ENCODE measurements around the gene DPP3.

- TF ChIP-seq EP300 (IDR thresholded peaks at IDR 0.05; ENCODE audit: borderline replicate concordance) (0 out of 2 replicates have a peak, but pooled peaks have one; percentile 11), TAF1 (IDR thresholded peaks at IDR 0.05; ENCODE audit: low read depth) (peak; percentile 65), NFIC (IDR thresholded peaks at IDR 0.05) (peak; percentile 75), RAD21 (IDR thresholded peaks at IDR 0.05; ENCODE audit: low read depth) (no peak), CREB1 (IDR thresholded peaks at IDR 0.05; ENCODE audit: low read depth) (no peak), YY1 (IDR thresholded peaks at IDR 0.05; ENCODE audit: low read depth) (peak; percentile 39; the same call in 1 of the 2 replicates), MAX (IDR thresholded peaks at IDR 0.05) (peak; percentile 63), EGR1 (IDR thresholded peaks at IDR 0.05) (no peak)
- TF ChIP-seq, protein P1, sequence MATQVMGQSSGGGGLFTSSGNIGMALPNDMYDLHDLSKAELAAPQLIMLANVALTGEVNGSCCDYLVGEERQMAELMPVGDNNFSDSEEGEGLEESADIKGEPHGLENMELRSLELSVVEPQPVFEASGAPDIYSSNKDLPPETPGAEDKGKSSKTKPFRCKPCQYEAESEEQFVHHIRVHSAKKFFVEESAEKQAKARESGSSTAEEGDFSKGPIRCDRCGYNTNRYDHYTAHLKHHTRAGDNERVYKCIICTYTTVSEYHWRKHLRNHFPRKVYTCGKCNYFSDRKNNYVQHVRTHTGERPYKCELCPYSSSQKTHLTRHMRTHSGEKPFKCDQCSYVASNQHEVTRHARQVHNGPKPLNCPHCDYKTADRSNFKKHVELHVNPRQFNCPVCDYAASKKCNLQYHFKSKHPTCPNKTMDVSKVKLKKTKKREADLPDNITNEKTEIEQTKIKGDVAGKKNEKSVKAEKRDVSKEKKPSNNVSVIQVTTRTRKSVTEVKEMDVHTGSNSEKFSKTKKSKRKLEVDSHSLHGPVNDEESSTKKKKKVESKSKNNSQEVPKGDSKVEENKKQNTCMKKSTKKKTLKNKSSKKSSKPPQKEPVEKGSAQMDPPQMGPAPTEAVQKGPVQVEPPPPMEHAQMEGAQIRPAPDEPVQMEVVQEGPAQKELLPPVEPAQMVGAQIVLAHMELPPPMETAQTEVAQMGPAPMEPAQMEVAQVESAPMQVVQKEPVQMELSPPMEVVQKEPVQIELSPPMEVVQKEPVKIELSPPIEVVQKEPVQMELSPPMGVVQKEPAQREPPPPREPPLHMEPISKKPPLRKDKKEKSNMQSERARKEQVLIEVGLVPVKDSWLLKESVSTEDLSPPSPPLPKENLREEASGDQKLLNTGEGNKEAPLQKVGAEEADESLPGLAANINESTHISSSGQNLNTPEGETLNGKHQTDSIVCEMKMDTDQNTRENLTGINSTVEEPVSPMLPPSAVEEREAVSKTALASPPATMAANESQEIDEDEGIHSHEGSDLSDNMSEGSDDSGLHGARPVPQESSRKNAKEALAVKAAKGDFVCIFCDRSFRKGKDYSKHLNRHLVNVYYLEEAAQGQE (IDR thresholded peaks at IDR 0.05; ENCODE audit: low read depth) = no peak
- TF ChIP-seq, protein P2, sequence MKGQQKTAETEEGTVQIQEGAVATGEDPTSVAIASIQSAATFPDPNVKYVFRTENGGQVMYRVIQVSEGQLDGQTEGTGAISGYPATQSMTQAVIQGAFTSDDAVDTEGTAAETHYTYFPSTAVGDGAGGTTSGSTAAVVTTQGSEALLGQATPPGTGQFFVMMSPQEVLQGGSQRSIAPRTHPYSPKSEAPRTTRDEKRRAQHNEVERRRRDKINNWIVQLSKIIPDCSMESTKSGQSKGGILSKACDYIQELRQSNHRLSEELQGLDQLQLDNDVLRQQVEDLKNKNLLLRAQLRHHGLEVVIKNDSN (IDR thresholded peaks at IDR 0.05) = no peak
Measured at GRCh38 chr11:66545701-66546367, 65.6 kb downstream of the DPP3 start, which contains the start of gene ZDHHC24.
